Measurements from ENCODE around the gene RBM39.

GRCh38 chr20:35766843-35767242 lies 24.8 kb upstream of the RBM39 start:
- no peak for TF ChIP-seq CTCF (conservative IDR thresholded peaks at IDR 0.05; ENCODE audit: low read depth, low read length)
- no peak for TF ChIP-seq EZH2phosphoT487 (IDR thresholded peaks at IDR 0.05; ENCODE audit: borderline replicate concordance, low read length)
